Lower leg skin (tissue), 4 donors: ENCODE data around the gene GASK1A. TPM values are rescaled to one million over a fixed set of nuclear protein-coding genes. Genes with fewer than 3 reads are reported as not detected.
A peak's percentile ranks its signal among the peaks of the same experiment; 100 is the strongest.

Experiments
- DNase-seq, 2 donors: peaks; one replicate each; pipeline ENCODE4 v3.0.0-alpha.2; 2019; ENCODE audit warnings: low spot score in 2 of 2
- H3K4me3 ChIP-seq: fragments of 200-600 bp; sonication (generic); 2 replicates; pipeline ENCODE4 v1.5.1; 2017; ENCODE audit warnings: mild to moderate bottlenecking, low read depth; ENCODE audit not compliant: poor library complexity, severe bottlenecking
- CTCF ChIP-seq, 3 donors: fragments of 450-650 bp; IDR thresholded peaks; one replicate each; pipeline ENCODE4 v1.5.1; 2016; ENCODE audit warnings: antibody characterized with exemption in 3 of 3, mild to moderate bottlenecking in 3 of 3, moderate library complexity in 2 of 3
- POLR2A ChIP-seq, 2 donors: fragments of 450-650 bp; IDR thresholded peaks; one replicate each; pipeline ENCODE4 v1.6.1; 2016 to 2017; ENCODE audit warnings: antibody characterized with exemption in 2 of 2, mild to moderate bottlenecking in 1 of 2, moderate library complexity in 1 of 2
- WGBS, 2 donors: methylation state at CpG; one replicate each; pipeline ENCODE4 v1.1.5; 2018; 5-methylcytosine and 5-hydroxymethylcytosine counted together
- intact Hi-C: fragments of 100-400 bp; cut with DNase I; formaldehyde crosslinking; loops from one replicate; pipeline ENCODE4 v1.15.0; 2023; ENCODE audit warnings: low total_unique reads
- total RNA-seq, 4 donors: library from RNA; depleted of rRNA; stranded (reverse); fragments of >200 nt; gene quantifications; one replicate each; pipeline ENCODE4 v1.1.0, GENCODE V29; 2016

The GASK1A gene
- total RNA-seq, 4 donors from 2014 or later: 1.4 to 5.6 (median 3.3) TPM

- intact Hi-C loops: no loop called here
- WGBS, 2 donors: 64 to 86% methylated on average over 2 of the region's 2 CpGs
- H3K4me3 ChIP-seq: no peak overlapping the region
- TF ChIP-seq CTCF (IDR thresholded peaks at IDR 0.05): no peak
- no peak for TF ChIP-seq POLR2A (IDR thresholded peaks at IDR 0.05)
- DNase-seq: no peak
Observed at GRCh38 chr3:42996633-42997075, 17.5 kb downstream of the GASK1A start.

- intact Hi-C loops: no loop called here
- no peak overlapping the region for H3K4me3 ChIP-seq
- no peak for TF ChIP-seq CTCF (IDR thresholded peaks at IDR 0.05)
- no peak for TF ChIP-seq POLR2A (IDR thresholded peaks at IDR 0.05)
- DNase-seq: no peak
- 50 to 65% methylated on average over 3 of the region's 3 CpGs for WGBS, 2 donors
Observed at GRCh38 chr3:42999212-42999611, 20.1 kb downstream of the GASK1A start.

GRCh38 chr3:42999632-43000031, 20.5 kb downstream of the GASK1A start:
- intact Hi-C loops: no loop called here
- no peak for DNase-seq
- WGBS, 2 donors: 86 to 94% methylated on average over 4 of the region's 4 CpGs
- no peak overlapping the region for H3K4me3 ChIP-seq
- TF ChIP-seq POLR2A (IDR thresholded peaks at IDR 0.05) (no peak), CTCF (IDR thresholded peaks at IDR 0.05) (no peak)

- WGBS, 2 donors: 68 to 82% methylated on average over 4 of the region's 4 CpGs
- no peak for DNase-seq
- intact Hi-C loops: no loop called here
- TF ChIP-seq POLR2A (IDR thresholded peaks at IDR 0.05): no peak
- TF ChIP-seq CTCF (IDR thresholded peaks at IDR 0.05): no peak
- no peak overlapping the region for H3K4me3 ChIP-seq
Observed at GRCh38 chr3:43000387-43000786, 21.3 kb downstream of the GASK1A start.

- WGBS, 2 donors: 41 to 60% methylated on average over 8 of the region's 8 CpGs
- peak; percentile 85 to 90 for DNase-seq
- TF ChIP-seq POLR2A (IDR thresholded peaks at IDR 0.05) (no peak), CTCF (IDR thresholded peaks at IDR 0.05) (no peak)
- intact Hi-C loops: no loop called here
- H3K4me3 ChIP-seq: no peak overlapping the region
Observed at GRCh38 chr3:43001094-43001553, 22.0 kb downstream of the GASK1A start.

GRCh38 chr3:43001556-43002121, 22.5 kb downstream of the GASK1A start:
- no peak overlapping the region for H3K4me3 ChIP-seq
- TF ChIP-seq POLR2A (IDR thresholded peaks at IDR 0.05) (no peak), CTCF (IDR thresholded peaks at IDR 0.05) (no peak)
- 56 to 59% methylated on average over 5 of the region's 5 CpGs for WGBS, 2 donors
- DNase-seq: no peak
- intact Hi-C loops: no loop called here
